Esophagus squamous epithelium (tissue), 4 donors: Measurements from ENCODE around the gene NOSIP.

Source experiments
- CTCF ChIP-seq, 6 experiments: fragments of 450-650 bp in 4 of 6; fragments of 200-600 bp in 2 of 6; sonication (generic) in 2 of 6; IDR thresholded peaks; one replicate each; pipeline ENCODE4 v1.5.1; 2016 to 2019; ENCODE audit warnings: antibody characterized with exemption in 6 of 6, mild to moderate bottlenecking in 4 of 6, moderate library complexity in 4 of 6
- POLR2A ChIP-seq, 4 donors: fragments of 450-650 bp; IDR thresholded peaks; one replicate each; pipeline ENCODE4 v1.6.1; 2017; ENCODE audit warnings: antibody characterized with exemption in 4 of 4, mild to moderate bottlenecking in 4 of 4, moderate library complexity in 3 of 4

DNA sequence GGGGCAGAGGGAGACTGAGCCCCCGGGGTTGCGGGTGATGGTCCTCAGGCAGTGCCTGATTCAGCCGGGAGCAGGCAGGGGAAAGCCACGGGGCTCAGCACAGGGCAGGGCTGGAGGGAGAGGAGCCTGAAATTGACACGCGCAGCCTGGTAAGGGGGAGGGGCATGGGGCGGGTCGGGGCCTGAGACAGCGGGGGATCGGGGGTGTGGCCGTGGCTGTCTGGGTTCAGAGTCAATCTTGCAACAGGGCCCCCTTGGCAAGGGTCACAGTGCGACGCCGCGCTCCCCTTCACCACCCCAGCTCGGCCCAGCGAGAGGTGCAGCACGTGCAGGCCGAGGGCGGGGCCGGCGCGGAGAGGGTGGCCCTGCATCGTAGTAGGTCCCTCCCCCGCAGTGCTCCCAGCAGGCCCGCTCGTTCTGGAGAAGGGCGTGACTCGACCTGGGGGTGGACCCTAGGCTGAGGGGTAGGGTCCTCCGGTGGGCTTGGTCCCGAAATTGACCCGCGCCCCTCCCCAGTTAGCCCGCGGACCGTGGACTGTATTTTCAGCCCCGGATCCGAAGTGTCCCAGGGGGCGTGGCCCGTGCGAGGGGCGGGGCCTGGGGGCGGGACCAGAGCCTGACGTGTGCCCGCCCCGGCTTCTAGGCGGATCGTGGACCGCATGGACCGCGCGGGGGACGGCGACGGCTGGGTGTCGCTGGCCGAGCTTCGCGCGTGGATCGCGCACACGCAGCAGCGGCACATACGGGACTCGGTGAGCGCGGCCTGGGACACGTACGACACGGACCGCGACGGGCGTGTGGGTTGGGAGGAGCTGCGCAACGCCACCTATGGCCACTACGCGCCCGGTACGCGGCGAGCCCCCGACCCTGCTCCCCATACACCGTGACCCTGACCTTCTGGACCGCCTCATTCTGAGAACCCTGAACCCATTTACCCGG is 46.5 kb downstream of the NOSIP start:
- TF ChIP-seq CTCF (IDR thresholded peaks at IDR 0.05) (peak in 5 of 6 experiments; percentile 19 to 54 (median 40)), POLR2A (IDR thresholded peaks at IDR 0.05) (no peak)
